GM18907 (cell line): ENCODE data around the gene PLCH2.
"Not testable (repeated sequence)": the region's sequence is repeated elsewhere in the genome, so short reads cannot be mapped to it uniquely, and the experiment has no call there.

Experiments used
- ATAC-seq: cut with Tn5 transposase; IDR thresholded peaks from one replicate; pipeline ENCODE4 v1.9.1; 2021; ENCODE audit warnings: mild to moderate bottlenecking, moderate library complexity; ENCODE audit not compliant: unreplicated experiment

The PLCH2 gene

DNA sequence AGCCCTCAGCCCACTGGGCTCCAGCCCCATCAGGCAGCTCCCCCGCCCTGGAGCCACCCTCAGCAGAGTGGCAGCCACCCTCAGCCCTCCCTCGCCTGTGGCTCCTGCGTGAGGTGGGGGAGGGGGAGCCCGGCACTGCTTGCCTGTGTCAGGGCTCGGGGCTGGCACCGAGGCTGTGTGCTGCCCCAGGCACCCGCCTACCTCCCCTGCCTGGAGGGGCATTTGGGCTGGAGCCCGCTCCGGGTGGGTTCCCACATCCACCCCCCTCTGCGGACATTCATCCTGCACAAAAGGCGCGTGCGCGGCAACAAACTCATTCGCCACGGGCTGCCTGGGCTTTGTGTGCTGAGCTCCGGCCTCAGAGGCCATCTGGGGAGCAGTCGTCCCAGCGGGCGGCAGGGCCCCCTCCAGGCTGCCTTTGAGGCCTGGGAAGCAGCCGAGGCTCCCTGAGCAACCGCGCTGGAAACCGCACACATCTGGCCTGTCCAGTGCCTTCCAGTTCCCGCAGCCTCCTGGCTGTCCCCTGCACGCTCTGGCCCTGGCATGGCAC, 67.5 kb downstream of the PLCH2 start:
- no peak for ATAC-seq

DNA sequence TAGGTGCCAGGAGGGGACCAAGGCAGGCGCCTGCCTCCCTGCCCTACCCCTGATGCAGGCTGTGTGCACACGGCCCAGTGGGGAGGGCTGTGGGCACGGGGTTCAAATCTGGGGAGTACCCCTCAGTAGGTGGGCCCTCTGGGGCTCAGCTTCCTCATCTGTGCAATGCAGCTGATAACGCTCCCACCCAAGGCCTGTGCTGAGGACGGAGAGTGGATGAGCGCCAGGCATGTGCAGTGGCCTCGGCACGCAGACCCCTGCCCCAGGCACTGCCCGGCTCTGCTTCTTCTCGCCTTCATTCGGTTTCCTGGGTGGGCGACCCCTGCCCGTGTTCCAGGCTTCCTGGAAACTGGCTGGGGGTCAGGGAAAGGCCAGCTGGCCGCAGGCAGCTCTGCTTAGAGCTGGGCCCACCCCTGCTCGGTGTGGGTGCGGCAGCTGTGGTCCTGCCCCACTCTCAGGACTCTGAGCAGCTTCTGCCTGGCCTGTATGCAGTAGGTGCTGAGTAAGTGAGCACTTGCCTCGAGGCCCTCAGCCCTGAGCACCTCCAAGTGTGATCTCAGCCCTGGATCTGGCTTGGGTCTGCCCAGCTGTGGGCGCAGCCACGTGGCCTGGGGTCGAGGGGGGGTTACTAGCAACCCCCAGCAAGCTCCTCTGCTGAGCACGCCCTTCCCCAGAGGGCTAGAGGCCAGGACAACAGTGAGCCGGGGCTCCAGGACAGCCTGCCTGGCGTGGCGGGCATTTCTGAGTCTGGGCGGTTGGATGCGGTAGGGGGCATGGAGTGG, 68.2 kb downstream of the PLCH2 start:
- ATAC-seq: no peak

DNA sequence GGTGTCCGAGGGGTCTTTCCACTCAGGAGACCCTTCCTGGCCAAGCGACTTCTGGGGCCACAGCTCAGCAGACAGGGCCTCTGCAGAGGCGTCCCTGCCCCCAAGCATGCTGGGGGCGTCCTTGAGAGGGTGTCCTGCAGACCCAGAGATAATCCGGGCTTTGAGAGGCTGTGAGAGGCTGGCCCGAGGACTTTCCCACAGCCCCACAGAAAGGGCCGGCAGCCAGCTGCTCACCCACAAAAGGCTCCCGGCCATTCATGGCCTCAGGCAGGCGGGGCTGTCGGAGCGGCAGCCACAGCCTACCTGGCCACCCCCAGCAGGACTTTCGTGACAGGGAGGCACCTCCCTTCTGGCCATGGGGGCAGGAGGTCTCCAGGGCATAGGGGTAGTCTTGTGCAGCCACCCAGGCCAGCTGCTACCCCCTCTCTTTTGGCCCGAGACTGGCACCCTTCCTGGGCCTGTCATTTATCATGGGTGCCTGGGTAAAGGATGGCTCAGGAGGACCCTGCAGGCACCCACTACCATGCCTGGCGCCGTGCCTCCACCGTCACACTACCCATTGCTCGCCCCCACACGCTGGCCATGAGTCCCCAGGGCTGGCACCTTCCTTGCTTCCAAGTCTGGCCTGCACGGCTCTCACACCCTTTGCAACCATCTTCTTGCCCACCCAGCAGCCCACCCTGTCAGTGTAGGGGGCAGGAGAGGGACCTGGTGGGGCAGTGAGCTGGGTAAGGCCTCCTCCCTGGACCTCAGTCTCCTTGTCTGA, 69.0 kb downstream of the PLCH2 start:
- ATAC-seq: no peak

DNA sequence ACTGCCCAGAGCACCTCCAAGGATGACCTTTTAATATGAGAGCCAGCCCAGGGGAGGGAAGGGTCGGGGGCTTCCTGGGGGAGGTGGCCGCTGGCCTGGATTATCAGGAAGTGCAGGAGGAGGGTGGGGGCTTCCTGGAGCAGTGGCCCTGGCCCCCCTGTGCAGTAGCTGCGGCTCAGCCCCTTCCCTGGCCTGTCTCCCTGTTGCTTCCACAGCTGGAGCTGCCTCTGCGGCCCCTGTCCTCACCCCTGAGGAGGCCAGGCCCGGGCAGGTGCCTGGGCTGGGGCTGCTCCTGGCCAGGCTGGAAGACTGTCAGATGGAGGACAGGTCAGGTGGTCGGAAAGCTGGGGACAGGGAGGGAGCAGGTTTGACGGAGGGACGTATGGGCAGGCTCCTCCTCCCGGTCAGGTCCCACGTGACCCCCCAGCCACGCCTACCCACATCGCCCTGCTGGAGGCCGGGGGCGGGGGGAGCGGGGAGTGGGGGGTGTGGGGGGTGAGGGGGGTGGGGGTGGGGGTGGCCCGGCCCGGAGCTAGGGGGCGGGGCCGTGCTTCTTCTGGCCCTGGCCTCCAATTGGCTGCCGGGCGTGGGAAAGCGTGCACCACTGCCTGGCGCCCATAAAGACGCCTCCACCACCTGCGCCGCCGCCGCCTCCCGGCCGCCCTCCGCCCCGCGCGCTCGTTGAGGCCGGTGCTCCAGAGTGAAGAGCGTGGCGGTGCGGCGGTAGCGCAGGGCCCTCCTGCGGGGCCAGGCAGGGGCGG, 69.8 kb downstream of the PLCH2 start:
- ATAC-seq: peak; percentile 38

DNA sequence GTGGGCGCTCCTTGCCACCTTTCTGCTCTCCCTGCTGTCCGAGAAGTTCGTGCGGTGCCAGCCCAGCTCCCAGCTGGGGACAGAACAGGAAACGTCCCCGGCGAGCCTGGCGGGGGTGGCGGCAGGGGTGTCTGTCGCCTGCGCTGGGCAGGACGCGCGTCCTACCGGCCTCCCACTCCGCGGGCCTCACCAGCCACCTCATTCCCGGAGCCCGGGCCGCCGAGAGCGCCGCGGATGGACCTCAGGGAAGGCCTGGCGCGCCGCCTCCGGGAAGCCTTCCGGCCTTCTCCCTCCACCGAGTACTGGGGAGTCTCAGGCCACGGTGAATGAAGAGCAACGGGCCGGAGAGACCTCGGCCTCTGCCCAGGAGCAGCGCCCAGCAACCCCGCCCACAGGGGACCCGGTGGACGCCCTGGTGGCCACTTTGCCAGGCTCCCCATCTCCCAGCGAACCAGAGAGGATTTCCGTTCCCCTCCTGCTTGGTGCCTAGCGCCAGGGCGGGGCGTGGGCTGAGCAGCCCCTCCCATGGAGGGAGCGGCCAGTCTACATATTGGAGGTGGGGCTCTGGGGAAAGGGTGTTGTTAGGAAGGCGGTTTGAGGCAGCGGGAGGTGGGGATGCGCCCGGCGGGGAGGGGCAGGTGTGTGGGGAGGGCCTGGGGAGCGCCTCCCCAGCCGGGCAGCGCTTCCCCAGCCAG, 70.6 kb downstream of the PLCH2 start:
- peak; percentile 36 for ATAC-seq

DNA sequence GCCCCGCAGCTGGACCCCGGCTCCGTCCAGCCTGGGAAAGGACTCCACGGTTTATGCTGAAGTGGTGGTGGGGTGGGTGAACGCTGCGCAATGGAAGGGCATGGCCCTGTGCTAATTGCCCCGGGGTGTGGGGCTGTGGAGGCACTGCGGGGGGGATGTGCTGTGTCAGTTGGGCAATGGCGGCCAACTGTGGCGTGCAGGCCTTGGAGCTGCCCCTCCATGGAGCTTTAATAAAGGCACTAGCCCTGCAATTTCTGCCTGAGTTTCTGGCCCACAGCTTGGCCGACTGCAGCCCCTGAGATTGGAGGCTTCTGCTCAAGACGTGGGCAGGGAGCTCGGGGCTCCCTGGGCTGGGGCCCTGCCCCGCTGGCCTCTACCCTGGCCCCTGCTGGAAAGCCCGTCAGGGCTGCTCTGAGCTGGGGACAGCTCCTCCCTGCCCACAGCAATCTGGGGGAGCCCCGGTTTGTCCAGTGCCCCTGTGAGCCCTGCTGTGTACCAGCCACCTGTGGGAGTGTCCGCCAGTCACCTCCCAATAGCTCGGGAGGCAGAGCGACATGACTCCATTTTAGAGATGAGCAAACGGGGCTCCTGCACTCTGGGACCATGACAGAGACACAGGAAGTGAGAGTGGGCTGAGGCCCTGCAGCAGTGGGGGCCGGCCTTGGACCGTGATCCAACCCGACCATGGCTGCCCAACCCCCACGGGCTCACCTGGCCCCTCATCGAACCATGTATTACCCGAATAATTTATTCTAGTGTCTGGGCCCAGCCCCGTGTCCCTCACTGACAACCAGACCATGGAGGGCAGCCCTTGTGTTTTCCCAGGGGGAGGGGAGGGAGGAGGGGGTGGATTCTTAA, 71.3 kb downstream of the PLCH2 start:
- no peak for ATAC-seq

DNA sequence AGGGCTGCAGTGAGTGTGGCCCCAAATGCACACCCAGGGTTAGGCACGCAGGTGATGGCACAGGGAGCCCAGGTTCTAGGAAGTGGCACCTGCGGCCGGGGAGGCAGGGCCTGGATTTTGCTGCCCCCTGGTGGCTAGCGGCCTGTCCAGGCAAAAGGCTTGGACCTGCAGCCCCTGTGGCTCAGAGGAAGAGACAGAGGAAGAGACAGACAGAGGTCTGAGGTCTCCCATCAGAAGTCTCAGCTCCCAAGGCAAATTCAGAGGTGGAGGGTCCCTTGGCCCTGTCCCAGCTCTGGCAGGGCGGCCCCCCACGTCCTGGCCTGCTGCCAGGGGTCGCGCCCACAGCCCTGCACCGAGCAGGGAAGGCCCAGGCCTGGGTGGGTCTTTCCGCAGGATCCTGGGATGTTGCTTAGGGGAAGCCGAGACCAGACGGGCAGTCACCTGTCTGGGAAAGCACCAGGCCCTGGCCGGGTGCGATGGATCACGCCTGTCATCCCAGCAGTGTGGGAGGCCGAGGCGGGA, 72.0 kb downstream of the PLCH2 start:
- ATAC-seq: peak; percentile 28

DNA sequence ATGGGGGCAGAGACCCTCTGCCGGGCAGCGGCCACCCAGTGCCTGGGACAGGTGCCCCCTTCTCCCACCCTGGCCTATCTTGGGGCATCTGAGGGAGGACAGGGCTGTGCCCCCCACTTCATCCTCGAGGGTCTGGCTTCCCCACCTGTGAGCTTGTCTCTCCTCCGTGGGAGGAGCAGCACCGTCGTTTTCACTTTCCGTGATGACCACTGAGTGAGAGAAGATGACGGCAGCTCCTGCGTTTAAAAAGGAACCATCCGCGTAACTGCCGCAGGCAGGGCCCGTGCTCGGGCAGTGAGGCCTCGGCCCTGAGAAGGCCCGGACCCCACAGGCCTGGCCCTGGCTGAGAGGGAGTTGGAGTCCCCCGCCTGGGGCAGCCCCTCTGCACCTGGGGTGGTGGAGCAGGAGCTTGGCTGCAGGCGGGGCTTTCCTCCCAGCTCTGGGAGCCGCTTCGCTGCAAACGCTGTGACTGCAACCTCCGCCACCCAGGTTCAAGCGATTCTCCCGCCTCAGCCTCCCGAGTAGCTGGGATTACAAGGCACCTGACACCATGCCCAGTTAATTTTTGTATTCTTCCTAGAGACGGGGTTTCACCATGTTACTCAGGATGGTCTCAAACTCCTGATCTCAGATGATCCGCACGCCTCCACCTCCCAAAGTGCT, 73.4 kb downstream of the PLCH2 start:
- not testable (repeated sequence) for ATAC-seq

GRCh38 chr1:2550309-2550861, 74.3 kb downstream of the PLCH2 start:
- ATAC-seq: not testable (repeated sequence)

DNA sequence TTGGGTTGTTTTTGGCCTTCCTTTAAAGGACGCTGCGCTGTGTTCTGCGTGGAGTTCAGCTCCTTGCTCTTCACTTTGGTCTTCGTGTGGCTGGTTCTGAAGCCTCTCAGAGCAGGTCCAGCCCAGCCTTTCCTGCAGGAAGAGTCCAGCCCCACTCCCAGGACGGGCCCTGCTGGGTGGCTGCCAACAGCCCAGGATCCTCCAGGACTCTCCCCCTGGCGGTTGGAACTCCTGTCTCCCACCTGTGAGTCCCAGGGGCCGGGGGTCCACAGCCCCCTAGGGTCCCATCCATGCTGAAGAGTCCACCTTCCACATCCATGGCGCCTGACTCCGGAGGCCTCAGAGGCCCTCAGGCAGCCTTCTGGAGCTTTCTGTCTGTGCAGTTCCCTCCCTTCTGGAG, 75.5 kb downstream of the PLCH2 start:
- not testable (repeated sequence) for ATAC-seq

DNA sequence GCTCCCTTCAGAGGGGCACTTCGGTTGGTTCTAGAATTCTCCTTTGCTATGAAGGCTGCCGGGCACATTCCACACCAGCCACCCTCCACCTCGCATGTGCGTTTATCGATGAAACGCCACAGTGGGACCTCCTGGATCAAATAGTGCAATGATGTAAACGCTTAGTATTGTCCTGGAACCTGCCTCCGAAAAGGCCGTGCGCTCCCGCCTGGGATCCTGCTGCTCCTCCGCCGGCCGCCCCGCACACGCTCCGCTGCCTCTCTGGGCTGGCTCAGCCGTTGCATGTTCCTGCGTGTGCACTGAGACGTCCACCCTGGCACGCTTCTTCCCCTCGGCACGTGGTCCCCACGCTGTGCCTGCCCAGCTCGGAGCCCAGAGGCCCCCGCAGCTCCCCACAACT, 76.1 kb downstream of the PLCH2 start:
- no peak for ATAC-seq

- not testable (repeated sequence) for ATAC-seq
These were observed 77.0 kb downstream of the PLCH2 start for GRCh38 chr1:2553076-2553475.

DNA sequence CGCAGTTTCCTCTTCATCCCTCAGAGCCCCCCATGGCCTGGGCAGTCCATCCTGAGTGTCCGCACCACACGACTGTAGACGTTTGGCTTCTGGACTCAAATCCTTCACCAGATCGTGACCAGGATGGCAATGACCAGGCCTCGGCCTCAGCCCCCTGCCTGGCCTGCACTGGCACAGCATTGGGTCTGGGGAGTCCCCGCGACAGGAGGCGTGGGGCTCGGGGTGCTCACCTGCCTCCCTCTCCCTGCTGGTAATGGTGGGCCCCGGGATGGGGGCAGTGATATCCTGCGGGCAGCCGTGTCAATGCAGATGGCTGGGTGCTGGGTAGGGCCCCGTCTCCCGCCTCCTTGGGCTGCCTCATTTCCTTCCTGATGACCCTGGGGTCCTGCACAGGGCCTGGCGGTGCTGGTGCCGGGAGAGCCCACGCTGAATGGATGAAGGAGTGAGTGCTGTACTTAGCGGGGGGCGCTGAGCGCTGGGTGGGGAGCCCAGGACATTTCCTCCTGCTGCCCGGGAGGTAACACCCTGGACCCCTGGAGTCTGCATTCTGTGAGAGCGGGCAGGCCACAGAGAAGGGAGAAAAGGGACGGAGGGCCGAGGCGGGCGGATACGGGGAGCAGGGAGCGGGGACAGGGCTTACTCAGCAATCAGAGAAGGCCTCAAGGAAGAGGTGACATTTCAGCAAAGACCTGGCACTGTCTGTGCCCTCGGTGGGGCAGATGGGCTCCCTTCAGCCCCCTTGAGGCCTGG, 78.0 kb downstream of the PLCH2 start:
- no peak for ATAC-seq

GRCh38 chr1:2554621-2555387, 78.7 kb downstream of the PLCH2 start:
- ATAC-seq: no peak
